ENCODE measurements around the gene PLCB1.

Gene PLCB1

GRCh38 chr20:8212286-8212685 lies 80.2 kb downstream of the PLCB1 start:
- no peak for DNase-seq (ENCODE audit: low read depth in 2 of 2)

- DNase-seq (ENCODE audit: low read depth in 2 of 2), result no peak
Measured at GRCh38 chr20:8213270-8213669, 81.2 kb downstream of the PLCB1 start.

GRCh38 chr20:8213831-8214587 lies 81.9 kb downstream of the PLCB1 start:
- DNase-seq (ENCODE audit: low read depth in 2 of 2), result no peak

GRCh38 chr20:8215361-8215781 lies 83.3 kb downstream of the PLCB1 start:
- DNase-seq (ENCODE audit: low read depth in 2 of 2), result no peak

- DNase-seq (ENCODE audit: low read depth in 2 of 2), result no peak
Measured at GRCh38 chr20:8216375-8217200, 84.5 kb downstream of the PLCB1 start.

- DNase-seq (ENCODE audit: low read depth in 2 of 2), result no peak
Measured at GRCh38 chr20:8218861-8219260, 86.8 kb downstream of the PLCB1 start.

- DNase-seq (ENCODE audit: low read depth in 2 of 2), result no peak
Measured at GRCh38 chr20:8219403-8219802, 87.3 kb downstream of the PLCB1 start.

- DNase-seq (ENCODE audit: low read depth in 2 of 2), result no peak
Measured at GRCh38 chr20:8220716-8221115, 88.7 kb downstream of the PLCB1 start.

- DNase-seq (ENCODE audit: low read depth in 2 of 2), result no peak
Measured at GRCh38 chr20:8221887-8222419, 89.9 kb downstream of the PLCB1 start.

- DNase-seq (ENCODE audit: low read depth in 2 of 2), result no peak
Measured at GRCh38 chr20:8223091-8223870, 91.2 kb downstream of the PLCB1 start.

GRCh38 chr20:8225658-8226057 lies 93.6 kb downstream of the PLCB1 start:
- DNase-seq (ENCODE audit: low read depth in 2 of 2), result no peak

GRCh38 chr20:8226106-8226505 lies 94.0 kb downstream of the PLCB1 start:
- DNase-seq (ENCODE audit: low read depth in 2 of 2), result no peak

GRCh38 chr20:8227293-8227692 lies 95.2 kb downstream of the PLCB1 start:
- no peak for DNase-seq (ENCODE audit: low read depth in 2 of 2)

- DNase-seq (ENCODE audit: low read depth in 2 of 2), result no peak
Measured at GRCh38 chr20:8228315-8228714, 96.2 kb downstream of the PLCB1 start.

GRCh38 chr20:8229090-8229489 lies 97.0 kb downstream of the PLCB1 start:
- no peak for DNase-seq (ENCODE audit: low read depth in 2 of 2)

- no peak for DNase-seq (ENCODE audit: low read depth in 2 of 2)
Measured at GRCh38 chr20:8231038-8231437, 99.0 kb downstream of the PLCB1 start.

- no peak for DNase-seq (ENCODE audit: low read depth in 2 of 2)
Measured at GRCh38 chr20:8232332-8232731, 100.3 kb downstream of the PLCB1 start.

- no peak for DNase-seq (ENCODE audit: low read depth in 2 of 2)
Measured at GRCh38 chr20:8234580-8234979, 102.5 kb downstream of the PLCB1 start.

GRCh38 chr20:8242066-8242465 lies 110.0 kb downstream of the PLCB1 start:
- no peak for DNase-seq (ENCODE audit: low read depth in 2 of 2)

- no peak for DNase-seq (ENCODE audit: low read depth in 2 of 2)
Measured at GRCh38 chr20:8242827-8243724, 111.0 kb downstream of the PLCB1 start.

GRCh38 chr20:8244637-8245036 lies 112.6 kb downstream of the PLCB1 start:
- DNase-seq (ENCODE audit: low read depth in 2 of 2), result no peak

Measured in stimulated activated CD8-positive, alpha-beta memory T cell treated with anti-CD3 and anti-CD28 coated beads, Interleukin-7, amount 100 ng/mL, for 4 hours (primary cell).